Effector CD8-positive, alpha-beta T cell (primary cell): ENCODE data around the gene NOD2.

ENCODE experiments used
- DNase-seq: peaks from one replicate; lab custom pipeline; 2025; lab: John Stamatoyannopoulos, UW

Gene NOD2

GRCh38 chr16:50742576-50743200 lies 49.3 kb downstream of the NOD2 start:
- DNase-seq: peak; percentile 41

- DNase-seq: no peak
Measured at GRCh38 chr16:50743581-50744225, 50.3 kb downstream of the NOD2 start.

- DNase-seq: no peak
Measured at GRCh38 chr16:50744881-50745280, 51.5 kb downstream of the NOD2 start.

- no peak for DNase-seq
Measured at GRCh38 chr16:50745940-50746339, 52.5 kb downstream of the NOD2 start.

- DNase-seq: no peak
Measured at GRCh38 chr16:50747207-50747956, 54.0 kb downstream of the NOD2 start.

GRCh38 chr16:50751528-50751927 lies 58.1 kb downstream of the NOD2 start:
- DNase-seq: no peak

GRCh38 chr16:50752471-50753235 lies 59.2 kb downstream of the NOD2 start:
- no peak for DNase-seq

GRCh38 chr16:50756473-50756872 lies 63.1 kb downstream of the NOD2 start:
- DNase-seq: no peak

GRCh38 chr16:50761267-50761666 lies 67.9 kb downstream of the NOD2 start:
- DNase-seq: no peak

GRCh38 chr16:50762241-50762640 lies 68.8 kb downstream of the NOD2 start:
- DNase-seq: no peak

- DNase-seq: no peak
Measured at GRCh38 chr16:50763211-50763610, 69.8 kb downstream of the NOD2 start.

- DNase-seq: no peak
Measured at GRCh38 chr16:50765260-50765659, 71.9 kb downstream of the NOD2 start.

GRCh38 chr16:50765861-50766260 lies 72.5 kb downstream of the NOD2 start:
- DNase-seq: no peak

GRCh38 chr16:50767197-50767596 lies 73.8 kb downstream of the NOD2 start:
- no peak for DNase-seq

- no peak for DNase-seq
Measured at GRCh38 chr16:50771366-50771765, 78.0 kb downstream of the NOD2 start.

- no peak for DNase-seq
Measured at GRCh38 chr16:50774405-50774804, 81.0 kb downstream of the NOD2 start.

- no peak for DNase-seq
Measured at GRCh38 chr16:50774960-50775359, 81.6 kb downstream of the NOD2 start.

GRCh38 chr16:50776037-50776436 lies 82.6 kb downstream of the NOD2 start:
- DNase-seq: no peak

- no peak for DNase-seq
Measured at GRCh38 chr16:50778284-50779163, 85.1 kb downstream of the NOD2 start.

- no peak for DNase-seq
Measured at GRCh38 chr16:50781043-50781442, 87.6 kb downstream of the NOD2 start.

- no peak for DNase-seq
Measured at GRCh38 chr16:50781518-50781917, 88.1 kb downstream of the NOD2 start.
